Neural cell (in vitro differentiated cells): ENCODE results near the gene ARPC4. TPM values are rescaled to one million over a fixed set of nuclear protein-coding genes. Genes with fewer than 3 reads are reported as not detected.
A peak's percentile ranks its signal among the peaks of the same experiment; 100 is the strongest.
"Not testable (repeated sequence)": the region's sequence is repeated elsewhere in the genome, so short reads cannot be mapped to it uniquely, and the experiment has no call there.

Source experiments
- H2AFZ ChIP-seq: fragments of 200-600, 300-800 bp; sonication (generic), shearing (Covaris generic); 2 replicates; pipeline ENCODE4 v1.6.0; 2014; ENCODE audit warnings: low read depth, mild to moderate bottlenecking, antibody characterized with exemption, low read length, moderate library complexity
- H3F3A ChIP-seq: fragments of 200-600 bp; shearing (Covaris generic); 2 replicates; pipeline ENCODE4 v1.6.1; 2016; ENCODE audit warnings: mild to moderate bottlenecking, moderate library complexity, mixed read lengths, antibody characterized with exemption, low read length; ENCODE audit not compliant: insufficient read depth, poor library complexity, severe bottlenecking
- H3K27ac ChIP-seq: fragments of 200-600, 300-800 bp; sonication (generic), shearing (Covaris generic); 2 replicates; pipeline ENCODE4 v1.5.1; 2014; ENCODE audit warnings: mild to moderate bottlenecking, low read length, moderate library complexity
- H3K27me3 ChIP-seq: fragments of 300-800, 200-600 bp; sonication (generic), shearing (Covaris generic); 2 replicates; pipeline ENCODE4 v1.6.0; 2014; ENCODE audit warnings: mild to moderate bottlenecking, low read depth, low read length, moderate library complexity; ENCODE audit not compliant: insufficient read depth
- H3K36me3 ChIP-seq: fragments of 300-800, 200-600 bp; sonication (generic), shearing (Covaris generic); 2 replicates; pipeline ENCODE4 v1.5.1; 2014; ENCODE audit warnings: mild to moderate bottlenecking, antibody characterized with exemption, low read length, moderate library complexity; ENCODE audit not compliant: insufficient read depth
- H3K4me2 ChIP-seq: fragments of 300-800, 200-600 bp; sonication (generic), shearing (Covaris generic); 2 replicates; pipeline ENCODE4 v1.6.0; 2014; ENCODE audit warnings: mild to moderate bottlenecking, low read length
- H3K4me3 ChIP-seq: fragments of 300-800, 200-600 bp; sonication (generic), shearing (Covaris generic); 2 replicates; pipeline ENCODE4 v1.5.1; 2014; ENCODE audit warnings: mild to moderate bottlenecking, low read length, moderate library complexity
- H3K79me2 ChIP-seq: fragments of 200-600 bp; shearing (Covaris generic); replicated peaks from 2 replicates; pipeline ENCODE4 v1.6.0; 2014; ENCODE audit warnings: mild to moderate bottlenecking, low read length, moderate library complexity; ENCODE audit not compliant: insufficient read depth
- H3K9ac ChIP-seq: fragments of 300-800, 200-600 bp; sonication (generic), shearing (Covaris generic); 2 replicates; pipeline ENCODE4 v1.6.1; 2016; ENCODE audit warnings: mild to moderate bottlenecking, low read length, mixed read lengths
- H3K9me2 ChIP-seq: fragments of 200-600 bp; shearing (Covaris generic); 2 replicates; pipeline ENCODE4 v1.6.1; 2016; ENCODE audit warnings: mild to moderate bottlenecking, low read length, mixed read lengths; ENCODE audit not compliant: insufficient read depth
- H3K9me3 ChIP-seq: fragments of 200-600, 300-800 bp; sonication (generic), shearing (Covaris generic); 2 replicates; pipeline ENCODE4 v1.6.1; 2016; ENCODE audit warnings: mild to moderate bottlenecking, mixed run types, low read length, moderate library complexity, mixed read lengths
- H4K20me1 ChIP-seq: fragments of 200-600 bp; shearing (Covaris generic); 2 replicates; pipeline ENCODE4 v1.6.1; 2016; ENCODE audit warnings: mild to moderate bottlenecking, mixed run types; ENCODE audit not compliant: insufficient read depth
- EP300 ChIP-seq: fragments of 450-650 bp; conservative IDR thresholded peaks from 2 replicates; pipeline ENCODE4 v1.6.1; 2014; ENCODE audit warnings: antibody characterized with exemption, mild to moderate bottlenecking, moderate library complexity; ENCODE audit not compliant: poor library complexity, severe bottlenecking
- POLR2AphosphoS5 ChIP-seq: IDR thresholded peaks from 2 replicates; pipeline ENCODE4 v1.6.1; 2012
- SMC3 ChIP-seq: fragments of 450-650 bp; conservative IDR thresholded peaks from 2 replicates; pipeline ENCODE4 v1.6.1; 2014; ENCODE audit warnings: antibody characterized with exemption, mild to moderate bottlenecking, moderate library complexity; ENCODE audit not compliant: poor library complexity
- TAF1 ChIP-seq: IDR thresholded peaks from 2 replicates; pipeline ENCODE4 v1.6.1; 2012; ENCODE audit warnings: low read depth
- polyA plus RNA-seq: library from polyadenylated mRNA; depleted of rRNA; stranded (reverse); fragments of >200 nt; gene quantifications from 2 replicates; pipeline ENCODE4 v1.2.3, GENCODE V29; 2014
- TF ChIP-seq, protein P1 (sequence below): fragments of 450-650 bp; IDR thresholded peaks from 2 replicates; pipeline ENCODE4 v1.5.1; 2014; ENCODE audit warnings: antibody characterized with exemption, mild to moderate bottlenecking, moderate library complexity; ENCODE audit not compliant: poor library complexity, severe bottlenecking
- TF ChIP-seq, protein P2 (sequence below): IDR thresholded peaks from 2 replicates; pipeline ENCODE4 v1.6.1; 2012; ENCODE audit warnings: borderline replicate concordance

The ARPC4 gene
- polyA plus RNA-seq, 1 donor from 2014 or later, result 179 TPM

DNA sequence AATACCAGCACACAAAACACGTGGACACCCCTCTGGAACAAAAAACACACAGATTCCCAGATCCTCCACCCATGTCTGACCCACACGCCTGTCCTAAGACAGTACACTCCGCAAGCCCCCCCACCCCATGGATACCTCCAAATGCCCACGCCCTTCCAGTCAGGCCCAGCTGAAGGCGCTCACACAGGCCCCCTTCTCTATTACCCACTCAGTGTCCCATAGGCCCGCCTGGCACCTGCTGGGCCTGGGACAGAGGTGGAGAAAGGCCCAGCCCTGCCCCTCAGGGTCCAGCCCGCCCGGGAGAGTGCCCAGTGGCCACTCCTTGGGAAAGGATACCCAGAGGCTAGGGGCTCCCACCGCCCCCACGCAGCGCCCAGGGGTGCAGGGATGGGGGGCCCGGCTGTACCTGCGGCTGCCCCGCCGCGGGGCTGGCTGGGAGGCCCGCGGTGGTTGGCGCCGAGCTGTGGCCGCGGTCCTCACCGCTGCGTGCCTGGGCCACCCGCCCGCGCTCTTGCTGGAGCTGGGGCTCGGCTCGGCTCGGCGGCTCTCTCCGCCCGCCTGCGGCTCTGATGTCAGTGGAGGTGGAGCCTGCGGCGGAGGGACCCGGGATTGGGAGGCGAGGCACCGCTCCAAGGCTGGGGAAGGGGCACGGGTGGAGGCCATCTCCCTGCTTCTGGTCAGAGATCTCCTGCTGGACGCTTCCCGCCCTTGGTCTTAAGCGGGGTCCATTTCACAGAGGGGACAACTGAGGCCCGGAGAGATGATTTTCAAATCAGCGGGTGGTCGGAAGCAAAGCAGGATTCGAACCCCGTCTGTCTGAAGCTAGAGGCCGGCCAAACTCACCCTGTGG, 23.2 kb upstream of the ARPC4 start, which contains the start of gene CAMK1:
CAMK1 (minus strand) TSS at position 522 of the 850 bp plus-strand sequence. CDS start 2,198 bp downstream, outside the sequence.
- Histone ChIP-seq H3K79me2 (no peaks in the 10 kb centered on the region), H3K9me2 (no peaks in the 10 kb centered on the region), H3K9ac (peak within 1 kb of the TSS; percentile 53), H3K4me3 (peak within 1 kb of the TSS; percentile 61), H3K27me3 (no peaks in the 10 kb centered on the region), H3K4me2 (no peak within 1 kb of the TSS), H4K20me1 (no peaks in the 10 kb centered on the region), H3F3A (no peaks in the 10 kb centered on the region), H3K36me3 (no peaks in the 10 kb centered on the region), H2AFZ (no peak within 1 kb of the TSS), H3K9me3 (no peaks in the 10 kb centered on the region), H3K27ac (no peak within 1 kb of the TSS)
- no peak for TF ChIP-seq POLR2AphosphoS5
- TF ChIP-seq, protein P1, sequence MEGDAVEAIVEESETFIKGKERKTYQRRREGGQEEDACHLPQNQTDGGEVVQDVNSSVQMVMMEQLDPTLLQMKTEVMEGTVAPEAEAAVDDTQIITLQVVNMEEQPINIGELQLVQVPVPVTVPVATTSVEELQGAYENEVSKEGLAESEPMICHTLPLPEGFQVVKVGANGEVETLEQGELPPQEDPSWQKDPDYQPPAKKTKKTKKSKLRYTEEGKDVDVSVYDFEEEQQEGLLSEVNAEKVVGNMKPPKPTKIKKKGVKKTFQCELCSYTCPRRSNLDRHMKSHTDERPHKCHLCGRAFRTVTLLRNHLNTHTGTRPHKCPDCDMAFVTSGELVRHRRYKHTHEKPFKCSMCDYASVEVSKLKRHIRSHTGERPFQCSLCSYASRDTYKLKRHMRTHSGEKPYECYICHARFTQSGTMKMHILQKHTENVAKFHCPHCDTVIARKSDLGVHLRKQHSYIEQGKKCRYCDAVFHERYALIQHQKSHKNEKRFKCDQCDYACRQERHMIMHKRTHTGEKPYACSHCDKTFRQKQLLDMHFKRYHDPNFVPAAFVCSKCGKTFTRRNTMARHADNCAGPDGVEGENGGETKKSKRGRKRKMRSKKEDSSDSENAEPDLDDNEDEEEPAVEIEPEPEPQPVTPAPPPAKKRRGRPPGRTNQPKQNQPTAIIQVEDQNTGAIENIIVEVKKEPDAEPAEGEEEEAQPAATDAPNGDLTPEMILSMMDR, result no peak

DNA sequence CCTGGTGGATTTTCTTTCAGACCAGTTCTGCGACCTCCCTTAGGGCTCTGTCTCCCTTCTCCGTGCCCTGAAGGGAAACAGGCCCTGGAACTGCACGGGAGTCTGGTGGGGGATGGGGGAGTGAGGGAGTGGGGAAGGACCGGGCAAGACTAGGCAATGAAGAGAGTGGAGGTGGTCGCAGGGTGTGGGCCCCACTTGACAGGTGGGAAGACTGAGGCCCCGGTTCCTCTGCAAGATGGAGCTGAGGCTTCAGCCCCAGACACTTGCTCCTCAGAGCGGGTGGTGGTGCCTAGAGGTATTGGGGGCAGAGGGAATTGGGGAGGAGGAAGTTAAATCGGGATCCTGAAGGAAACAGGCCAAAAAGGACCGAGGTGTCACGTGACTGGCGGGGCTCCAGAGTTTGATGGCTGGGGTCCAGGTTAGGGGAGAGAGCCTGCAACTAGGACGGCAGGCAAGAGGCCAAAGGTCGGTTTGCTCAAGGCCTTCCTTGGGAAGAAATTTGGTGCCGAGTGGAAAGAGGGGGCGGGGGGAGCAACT, 22.5 kb upstream of the ARPC4 start:
- Histone ChIP-seq H3K4me3 (peak overlapping the region; percentile 61), H3K27me3 (no peaks in the 10 kb centered on the region), H4K20me1 (no peaks in the 10 kb centered on the region), H3F3A (no peaks in the 10 kb centered on the region), H3K9me3 (no peaks in the 10 kb centered on the region), H3K79me2 (no peaks in the 10 kb centered on the region), H3K9ac (peak overlapping the region; percentile 53), H3K9me2 (no peaks in the 10 kb centered on the region), H3K36me3 (no peaks in the 10 kb centered on the region), H3K4me2 (no peak overlapping the region), H2AFZ (no peak overlapping the region), H3K27ac (no peak overlapping the region)
- TF ChIP-seq, protein P2, sequence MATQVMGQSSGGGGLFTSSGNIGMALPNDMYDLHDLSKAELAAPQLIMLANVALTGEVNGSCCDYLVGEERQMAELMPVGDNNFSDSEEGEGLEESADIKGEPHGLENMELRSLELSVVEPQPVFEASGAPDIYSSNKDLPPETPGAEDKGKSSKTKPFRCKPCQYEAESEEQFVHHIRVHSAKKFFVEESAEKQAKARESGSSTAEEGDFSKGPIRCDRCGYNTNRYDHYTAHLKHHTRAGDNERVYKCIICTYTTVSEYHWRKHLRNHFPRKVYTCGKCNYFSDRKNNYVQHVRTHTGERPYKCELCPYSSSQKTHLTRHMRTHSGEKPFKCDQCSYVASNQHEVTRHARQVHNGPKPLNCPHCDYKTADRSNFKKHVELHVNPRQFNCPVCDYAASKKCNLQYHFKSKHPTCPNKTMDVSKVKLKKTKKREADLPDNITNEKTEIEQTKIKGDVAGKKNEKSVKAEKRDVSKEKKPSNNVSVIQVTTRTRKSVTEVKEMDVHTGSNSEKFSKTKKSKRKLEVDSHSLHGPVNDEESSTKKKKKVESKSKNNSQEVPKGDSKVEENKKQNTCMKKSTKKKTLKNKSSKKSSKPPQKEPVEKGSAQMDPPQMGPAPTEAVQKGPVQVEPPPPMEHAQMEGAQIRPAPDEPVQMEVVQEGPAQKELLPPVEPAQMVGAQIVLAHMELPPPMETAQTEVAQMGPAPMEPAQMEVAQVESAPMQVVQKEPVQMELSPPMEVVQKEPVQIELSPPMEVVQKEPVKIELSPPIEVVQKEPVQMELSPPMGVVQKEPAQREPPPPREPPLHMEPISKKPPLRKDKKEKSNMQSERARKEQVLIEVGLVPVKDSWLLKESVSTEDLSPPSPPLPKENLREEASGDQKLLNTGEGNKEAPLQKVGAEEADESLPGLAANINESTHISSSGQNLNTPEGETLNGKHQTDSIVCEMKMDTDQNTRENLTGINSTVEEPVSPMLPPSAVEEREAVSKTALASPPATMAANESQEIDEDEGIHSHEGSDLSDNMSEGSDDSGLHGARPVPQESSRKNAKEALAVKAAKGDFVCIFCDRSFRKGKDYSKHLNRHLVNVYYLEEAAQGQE, result no peak
- TF ChIP-seq SMC3 (no peak), EP300 (no peak), TAF1 (no peak)

DNA sequence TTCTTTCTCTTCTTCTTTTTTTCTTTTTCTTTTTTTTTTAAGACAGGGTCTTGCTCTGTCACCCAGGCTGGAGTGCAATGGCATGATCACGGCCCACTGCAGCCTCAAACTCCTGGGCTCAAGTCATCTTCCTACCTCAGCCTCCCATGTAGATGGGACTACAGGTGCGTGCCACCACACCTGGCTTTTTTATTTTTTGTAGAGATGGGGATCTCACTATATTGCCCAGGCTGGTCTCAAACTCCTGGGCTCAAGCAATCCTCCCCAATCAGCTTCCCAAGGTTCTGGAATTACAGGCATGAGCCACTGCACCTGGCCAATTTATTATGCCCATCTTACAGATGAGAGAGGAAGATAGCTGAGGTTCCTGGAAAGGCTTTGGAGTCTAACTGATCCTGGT, 21.9 kb upstream of the ARPC4 start:
- H3K27ac ChIP-seq, H3K4me3 ChIP-seq, H3K4me2 ChIP-seq, H3K9ac ChIP-seq, H2AFZ ChIP-seq, H4K20me1 ChIP-seq, H3K36me3 ChIP-seq, H3K9me2 ChIP-seq, H3K27me3 ChIP-seq, H3F3A ChIP-seq, H3K79me2 ChIP-seq, H3K9me3 ChIP-seq: not testable (repeated sequence)
